Measurements from ENCODE around the gene TTC28.
"Not testable (repeated sequence)": the region's sequence is repeated elsewhere in the genome, so short reads cannot be mapped to it uniquely, and the experiment has no call there.

- not testable (repeated sequence) for TF ChIP-seq CTCF (conservative IDR thresholded peaks at IDR 0.05 in 1 of 2, IDR thresholded peaks at IDR 0.05 in 1 of 2; ENCODE audit: low read depth in 1 of 2, low read length in 2 of 2); EZH2 (IDR thresholded peaks at IDR 0.05; ENCODE audit: low read length, missing control alignments)
Measured at GRCh38 chr22:28553108-28553866, 126.4 kb downstream of the TTC28 start.
